ENCODE data around the gene LUM. TPM values are rescaled to one million over a fixed set of nuclear protein-coding genes. Genes with fewer than 3 reads are reported as not detected.

The LUM gene
- total RNA-seq, 4 donors from 2014 or later, result 36.6 to 83.5 (median 63.7) TPM

DNA sequence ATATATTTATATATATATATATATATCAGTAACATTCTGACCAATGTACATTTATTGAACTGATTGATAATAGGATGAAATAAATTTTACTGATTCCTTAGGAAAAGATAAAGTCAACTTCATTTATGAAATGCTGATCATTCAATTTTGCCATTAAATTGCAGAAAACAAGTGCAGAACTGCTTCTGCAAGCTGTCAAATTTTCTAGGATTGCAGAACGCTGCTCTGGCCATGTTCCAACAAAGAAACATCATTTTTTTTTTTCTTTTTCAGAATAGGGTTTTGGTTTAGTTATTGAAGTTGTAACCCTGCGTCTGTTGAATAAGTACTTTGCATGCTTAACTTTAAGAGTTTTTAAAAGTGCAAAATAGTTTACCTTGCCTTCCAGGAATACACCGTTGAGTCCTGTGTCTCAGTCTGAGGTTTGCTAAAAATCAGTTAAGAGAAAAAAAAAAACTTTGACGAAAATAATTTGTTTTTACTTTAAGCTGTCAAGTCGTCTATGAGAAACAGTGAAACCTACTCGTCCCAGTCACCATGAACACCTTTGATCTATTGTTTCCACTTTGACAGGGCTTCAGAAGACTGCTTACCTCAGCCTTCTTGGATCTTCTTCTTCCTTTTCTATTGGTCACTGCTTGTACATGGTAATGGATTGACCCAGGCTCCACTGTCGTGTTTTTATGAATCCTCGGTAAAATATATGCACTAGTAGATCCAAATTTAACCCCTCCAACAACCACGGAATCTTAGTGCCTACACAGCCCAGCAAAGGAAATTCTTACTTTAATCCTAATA lies 53.7 kb downstream of the LUM start, which contains the start of gene KERA:
Gene KERA (minus strand): TSS at position 657 of the 798 bp plus-strand sequence. CDS start 1,743 bp downstream, outside the sequence.
- no peak for DNase-seq (ENCODE audit: extremely low spot score)
- Histone ChIP-seq H3K4me3 (no peak within 1 kb of the TSS), H3K9me3 (no peaks in the 10 kb centered on the region), H3K27ac (replicated peaks in 1 of 4) (no peak within 1 kb of the TSS), H3K36me3 (no peaks in the 10 kb centered on the region), H3K4me1 (peaks cover 4 to 17% (median 12%) of the 10 kb centered on the region in 4 donors), H3K27me3 (no peaks in the 10 kb centered on the region)
- TF ChIP-seq, protein P1, sequence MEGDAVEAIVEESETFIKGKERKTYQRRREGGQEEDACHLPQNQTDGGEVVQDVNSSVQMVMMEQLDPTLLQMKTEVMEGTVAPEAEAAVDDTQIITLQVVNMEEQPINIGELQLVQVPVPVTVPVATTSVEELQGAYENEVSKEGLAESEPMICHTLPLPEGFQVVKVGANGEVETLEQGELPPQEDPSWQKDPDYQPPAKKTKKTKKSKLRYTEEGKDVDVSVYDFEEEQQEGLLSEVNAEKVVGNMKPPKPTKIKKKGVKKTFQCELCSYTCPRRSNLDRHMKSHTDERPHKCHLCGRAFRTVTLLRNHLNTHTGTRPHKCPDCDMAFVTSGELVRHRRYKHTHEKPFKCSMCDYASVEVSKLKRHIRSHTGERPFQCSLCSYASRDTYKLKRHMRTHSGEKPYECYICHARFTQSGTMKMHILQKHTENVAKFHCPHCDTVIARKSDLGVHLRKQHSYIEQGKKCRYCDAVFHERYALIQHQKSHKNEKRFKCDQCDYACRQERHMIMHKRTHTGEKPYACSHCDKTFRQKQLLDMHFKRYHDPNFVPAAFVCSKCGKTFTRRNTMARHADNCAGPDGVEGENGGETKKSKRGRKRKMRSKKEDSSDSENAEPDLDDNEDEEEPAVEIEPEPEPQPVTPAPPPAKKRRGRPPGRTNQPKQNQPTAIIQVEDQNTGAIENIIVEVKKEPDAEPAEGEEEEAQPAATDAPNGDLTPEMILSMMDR (IDR thresholded peaks at IDR 0.05), result no peak
- no peak for TF ChIP-seq EP300 (IDR thresholded peaks at IDR 0.05)
- TF ChIP-seq POLR2A (IDR thresholded peaks at IDR 0.05; ENCODE audit: low read depth), result no peak
- no peak for TF ChIP-seq POLR2AphosphoS5 (IDR thresholded peaks at IDR 0.05)
- WGBS, result 51% methylated on average over 9 of the region's 9 CpGs
- intact Hi-C loops (cut with DNase I), result no loop called here

DNA sequence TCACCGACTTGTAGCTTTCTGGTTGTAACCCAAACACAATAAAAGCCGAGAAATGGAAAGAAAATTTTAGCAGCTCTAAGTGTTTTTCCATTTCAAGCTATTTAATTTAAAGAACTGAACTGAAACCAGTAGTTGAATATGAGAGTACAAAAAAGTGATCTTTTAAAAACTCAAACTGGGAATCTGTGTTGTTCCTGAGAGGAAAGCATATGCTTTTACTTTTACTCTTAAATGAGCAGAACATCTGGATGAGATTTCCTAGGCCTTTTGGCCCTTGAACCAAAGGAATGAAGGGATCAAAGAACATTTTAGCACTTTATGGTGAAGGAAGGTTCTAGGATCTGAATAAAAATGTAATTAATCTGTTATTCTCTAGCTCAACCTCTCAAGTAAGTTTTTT lies 54.8 kb downstream of the LUM start:
- TF ChIP-seq POLR2AphosphoS5 (IDR thresholded peaks at IDR 0.05) (no peak), POLR2A (IDR thresholded peaks at IDR 0.05; ENCODE audit: low read depth) (no peak), EP300 (IDR thresholded peaks at IDR 0.05) (no peak)
- TF ChIP-seq, protein P1 (IDR thresholded peaks at IDR 0.05), result no peak
- no peaks in the 10 kb centered on the region for H3K36me3 ChIP-seq
- DNase-seq (ENCODE audit: extremely low spot score), result no peak
- peaks cover 4 to 17% (median 12%) of the 10 kb centered on the region in 4 donors for H3K4me1 ChIP-seq
- H3K9me3 ChIP-seq, result no peaks in the 10 kb centered on the region
- no peaks in the 10 kb centered on the region for H3K27me3 ChIP-seq
- H3K27ac ChIP-seq (replicated peaks in 1 of 4), result no peak overlapping the region
- no peak overlapping the region for H3K4me3 ChIP-seq
- 89% methylated on average over 2 of the region's 2 CpGs for WGBS
- intact Hi-C loops (cut with DNase I), result no loop called here

DNA sequence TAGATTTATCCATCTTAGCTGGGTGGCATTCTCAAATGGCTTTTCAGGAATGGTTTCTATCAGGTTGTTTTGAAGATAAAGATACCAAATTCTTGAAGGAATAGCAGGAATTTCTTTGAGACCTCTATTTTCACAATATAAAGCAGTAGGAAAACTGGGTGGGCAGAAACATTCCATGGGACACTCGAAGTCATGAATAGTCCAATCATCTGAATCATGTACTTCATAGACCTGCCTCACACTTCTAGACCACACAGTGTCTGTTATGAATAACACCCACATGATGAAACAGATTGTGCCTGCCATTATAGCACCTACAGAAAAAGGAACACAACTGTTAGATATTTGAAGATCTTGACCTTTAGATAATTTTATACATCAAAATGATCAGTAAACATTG lies 55.3 kb downstream of the LUM start:
- Histone ChIP-seq H3K9me3 (no peaks in the 10 kb centered on the region), H3K4me3 (no peak overlapping the region), H3K27ac (replicated peaks in 1 of 4) (no peak overlapping the region), H3K36me3 (no peaks in the 10 kb centered on the region), H3K4me1 (peaks cover 4 to 17% (median 12%) of the 10 kb centered on the region in 4 donors), H3K27me3 (no peaks in the 10 kb centered on the region)
- no peak for DNase-seq (ENCODE audit: extremely low spot score)
- intact Hi-C loops (cut with DNase I), result no loop called here
- no peak for TF ChIP-seq POLR2A (IDR thresholded peaks at IDR 0.05; ENCODE audit: low read depth)
- TF ChIP-seq, protein P1 (IDR thresholded peaks at IDR 0.05), result no peak
- no peak for TF ChIP-seq POLR2AphosphoS5 (IDR thresholded peaks at IDR 0.05)
- TF ChIP-seq EP300 (IDR thresholded peaks at IDR 0.05), result no peak
- 60% methylated on average over 1 of the region's 1 CpG for WGBS

DNA sequence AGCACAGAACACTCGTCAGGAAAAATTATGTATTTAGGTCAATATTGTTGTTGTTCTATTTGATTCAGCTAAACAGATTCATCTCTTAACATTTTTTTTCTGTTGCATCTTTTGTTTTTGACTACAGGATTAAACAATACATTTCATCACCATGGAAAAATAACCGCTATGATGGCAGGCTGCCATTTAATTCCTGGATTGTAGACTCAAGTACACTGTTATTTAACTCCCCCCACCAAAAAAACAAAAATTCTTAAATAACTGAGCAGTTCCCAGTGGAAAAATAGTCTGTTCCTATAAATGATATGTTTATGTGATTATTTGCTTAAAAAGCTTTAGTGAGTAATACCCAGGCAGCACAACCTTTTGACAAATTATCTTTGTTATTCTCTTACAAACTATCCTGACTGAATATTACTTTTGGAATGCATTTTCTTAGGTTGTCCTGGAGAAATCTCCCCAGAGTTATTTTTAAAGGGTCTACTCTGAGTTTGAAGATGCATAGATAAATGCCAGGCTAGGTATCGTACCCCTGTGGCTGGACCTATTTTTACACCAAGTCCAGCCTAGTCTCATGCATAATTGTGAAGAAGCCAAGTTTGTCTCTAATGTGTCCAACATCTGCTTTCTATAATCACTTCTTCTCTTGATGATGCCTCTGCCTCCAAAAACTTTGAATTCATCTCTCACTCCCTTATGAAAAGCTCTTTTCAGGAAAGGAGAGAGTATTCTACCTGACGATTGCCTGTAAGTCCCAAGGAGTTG lies 57.2 kb downstream of the LUM start:
- H3K27ac ChIP-seq (replicated peaks in 1 of 4), result no peak overlapping the region
- H3K4me1 ChIP-seq, result peaks cover 4 to 17% (median 12%) of the 10 kb centered on the region in 4 donors
- no peak for DNase-seq (ENCODE audit: extremely low spot score)
- TF ChIP-seq POLR2A (IDR thresholded peaks at IDR 0.05; ENCODE audit: low read depth) (no peak), POLR2AphosphoS5 (IDR thresholded peaks at IDR 0.05) (no peak)
- TF ChIP-seq, protein P1 (IDR thresholded peaks at IDR 0.05), result no peak
- H3K9me3 ChIP-seq, result no peaks in the 10 kb centered on the region
- no peaks in the 10 kb centered on the region for H3K36me3 ChIP-seq
- H3K27me3 ChIP-seq, result no peaks in the 10 kb centered on the region
- H3K4me3 ChIP-seq, result no peak overlapping the region
- intact Hi-C loops (cut with DNase I), result no loop called here
- WGBS, result 28% methylated on average over 4 of the region's 4 CpGs

Other genes starting within 250 kb of the LUM start
- not detected for gene CCER1, start 156.3 kb downstream of the LUM start, total RNA-seq
- not detected for gene EPYC, start 106.5 kb downstream of the LUM start, total RNA-seq
- not detected for gene KERA, start 53.5 kb downstream of the LUM start, total RNA-seq
- 1,000 to 10,000 TPM; 1,186 to 2,089 (median 1,762) TPM for gene DCN, start 71.3 kb upstream of the LUM start, total RNA-seq